ENCODE results near the gene MSH2.

DNA sequence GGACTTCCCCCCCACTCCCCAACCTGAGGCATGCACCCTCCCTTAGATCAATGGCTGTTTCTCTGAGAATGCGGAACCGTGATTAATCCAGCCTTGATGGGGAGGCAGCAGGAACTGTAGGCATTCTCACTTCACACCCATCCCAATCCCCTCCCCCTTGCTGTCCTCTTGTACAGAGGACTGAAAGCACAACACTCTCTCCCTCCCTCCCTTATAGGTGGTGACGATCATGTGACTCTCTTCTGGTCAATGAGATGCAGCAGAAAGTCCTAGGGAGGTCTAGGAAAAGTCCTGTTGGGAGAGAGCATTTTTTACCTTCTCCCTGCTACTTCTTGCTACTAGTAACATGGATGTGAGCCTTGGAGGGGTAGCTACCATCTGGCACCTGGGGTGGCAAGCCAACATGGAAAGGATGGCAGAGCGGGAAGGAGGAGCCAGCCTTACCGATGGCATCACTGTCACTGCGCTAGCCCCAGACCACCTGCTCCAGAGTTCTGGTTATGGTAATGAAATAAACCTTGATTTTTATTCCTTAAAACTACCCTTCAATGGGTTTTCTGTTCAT is 106.9 kb downstream of the MSH2 start:
- TF ChIP-seq CTCF (IDR thresholded peaks at IDR 0.05; ENCODE audit: insufficient read depth, low read depth, low read length): no peak
- no peak for TF ChIP-seq EZH2 (IDR thresholded peaks at IDR 0.05; ENCODE audit: insufficient read depth, low read length)

All from astrocyte (in vitro differentiated cells and primary cell).